OCI-LY7 (cell line): Measurements from ENCODE around the gene GNAO1. TPM values are rescaled to one million over a fixed set of nuclear protein-coding genes. Genes with fewer than 3 reads are reported as not detected.

Source experiments
- BruUV-seq: library from RNA; stranded (reverse); fragments of 400-500 nt; replicated peaks from 2 replicates; lab custom pipeline; 2021; lab: Mats Ljungman, UMichigan
- CTCF ChIA-PET: fragments of 300-600 bp; sonication (Branson Sonifier 250); formaldehyde crosslinking; loops from one replicate; lab custom pipeline; 2022; ENCODE audit warnings: antibody characterized with exemption; ENCODE audit not compliant: unreplicated experiment; lab: Charles Lee
- POLR2A ChIA-PET: fragments of 300-600 bp; sonication (Branson Sonifier 250); formaldehyde crosslinking; loops from one replicate; lab custom pipeline; 2022; ENCODE audit warnings: antibody characterized with exemption; lab: Charles Lee
- DNase-seq: peaks from one replicate; pipeline ENCODE4 v3.0.0-alpha.2; 2015; ENCODE audit warnings: low spot score
- H2AFZ ChIP-seq: fragments of 200-600 bp; sonication (generic), shearing (Covaris generic); 2 replicates; pipeline ENCODE4 v1.6.1; 2014; ENCODE audit warnings: mild to moderate bottlenecking, antibody characterized with exemption, low read length, moderate library complexity
- H3K27ac ChIP-seq: fragments of 200-600 bp; sonication (generic); 2 replicates; pipeline ENCODE4 v1.5.1; 2014; ENCODE audit warnings: mixed run types, low read depth, mild to moderate bottlenecking, moderate library complexity, low read length, inconsistent platforms; ENCODE audit not compliant: poor library complexity, severe bottlenecking
- H3K36me3 ChIP-seq: fragments of 200-600 bp; sonication (generic); 2 replicates; pipeline ENCODE4 v1.6.1; 2014; ENCODE audit warnings: mild to moderate bottlenecking, antibody characterized with exemption, low read length, moderate library complexity, mixed read lengths; ENCODE audit not compliant: insufficient read depth
- H3K4me1 ChIP-seq: fragments of 200-600 bp; sonication (generic); 2 replicates; pipeline ENCODE4 v1.5.1; 2014; ENCODE audit warnings: mild to moderate bottlenecking, low read length; ENCODE audit not compliant: insufficient read depth, poor library complexity, severe bottlenecking
- H3K4me2 ChIP-seq: fragments of 200-600 bp; sonication (generic); 2 replicates; pipeline ENCODE4 v1.6.1; 2014; ENCODE audit warnings: mild to moderate bottlenecking, low read length
- H3K4me3 ChIP-seq: fragments of 200-600 bp; sonication (generic); 2 replicates; pipeline ENCODE4 v1.5.1; 2014; ENCODE audit warnings: mild to moderate bottlenecking, low read depth, low read length; ENCODE audit not compliant: poor library complexity, severe bottlenecking
- H3K79me2 ChIP-seq: fragments of 200-600 bp; sonication (generic); 2 replicates; pipeline ENCODE4 v1.6.1; 2016; ENCODE audit warnings: low read depth, mild to moderate bottlenecking, low read length, moderate library complexity, mixed read lengths; ENCODE audit not compliant: insufficient read depth
- H3K9me2 ChIP-seq: fragments of 200-600 bp; sonication (generic); 2 replicates; pipeline ENCODE4 v1.6.1; 2016; ENCODE audit warnings: mild to moderate bottlenecking, low read length, mixed read lengths; ENCODE audit not compliant: insufficient read depth
- H3K9me3 ChIP-seq: fragments of 200-600 bp; sonication (generic); 2 replicates; pipeline ENCODE4 v1.6.1; 2014; ENCODE audit warnings: mild to moderate bottlenecking, mixed run types, low read length, mixed read lengths
- H4K20me1 ChIP-seq: fragments of 200-600 bp; sonication (generic); 2 replicates; pipeline ENCODE4 v1.6.1; 2014; ENCODE audit warnings: mild to moderate bottlenecking, antibody characterized with exemption, low read length, moderate library complexity, mixed read lengths; ENCODE audit not compliant: insufficient read depth
- CTCF ChIP-seq: fragments of 200-600 bp; sonication (generic); conservative IDR thresholded peaks from 2 replicates; pipeline ENCODE4 v1.5.1; 2014; ENCODE audit warnings: mild to moderate bottlenecking, antibody characterized with exemption, low read length, moderate library complexity, mixed read lengths
- EZH2phosphoT487 ChIP-seq: fragments of 200-600 bp; sonication (generic); IDR thresholded peaks from 2 replicates; pipeline ENCODE4 v1.6.1; 2018; ENCODE audit warnings: low read depth, borderline replicate concordance, mild to moderate bottlenecking, mixed run types, antibody characterized with exemption, low read length, moderate library complexity, mixed read lengths
- intact Hi-C: fragments of 100-400 bp; cut with micrococcal nuclease; formaldehyde crosslinking; loops from one replicate; pipeline ENCODE4 v1.10.0; 2022; ENCODE audit not compliant: unreplicated experiment
- total RNA-seq, 2 experiments: library from RNA; depleted of rRNA in 1 of 2; stranded (reverse); fragments of >200 nt in 1 of 2; shearing (Covaris generic) in 1 of 2; gene quantifications; 2 replicates each; pipeline ENCODE4 v1.2.3, GENCODE V29; 2014 to 2022

The GNAO1 gene
- total RNA-seq, 2 experiments from 2014 or later, result not detected

- no peak overlapping the region for H3K4me3 ChIP-seq
- H3K4me1 ChIP-seq, result no peaks in the 10 kb centered on the region
- H3K9me2 ChIP-seq, result no peaks in the 10 kb centered on the region
- no TSS peak for BruUV-seq
- ChIA-PET POLR2A (no interaction called here), CTCF (no interaction called here)
- no peak overlapping the region for H3K4me2 ChIP-seq
- TF ChIP-seq CTCF, result no peak
- no peak for TF ChIP-seq EZH2phosphoT487
- intact Hi-C loops, result no loop called here
- H4K20me1 ChIP-seq, result no peaks in the 10 kb centered on the region
- no peaks in the 10 kb centered on the region for H3K36me3 ChIP-seq
- H2AFZ ChIP-seq, result no peak overlapping the region
- DNase-seq, result no peak
- H3K9me3 ChIP-seq, result no peaks in the 10 kb centered on the region
- no peak overlapping the region for H3K27ac ChIP-seq
- H3K79me2 ChIP-seq, result no peaks in the 10 kb centered on the region
Measured at GRCh38 chr16:56234737-56235136, 43.4 kb downstream of the GNAO1 start.

GRCh38 chr16:56237451-56237930 lies 46.2 kb downstream of the GNAO1 start:
- ChIA-PET POLR2A (no interaction called here), CTCF (no interaction called here)
- TF ChIP-seq CTCF (no peak), EZH2phosphoT487 (no peak)
- Histone ChIP-seq H3K4me2 (no peak overlapping the region), H3K9me2 (no peaks in the 10 kb centered on the region), H2AFZ (no peak overlapping the region), H3K27ac (no peak overlapping the region), H3K36me3 (no peaks in the 10 kb centered on the region), H3K9me3 (no peaks in the 10 kb centered on the region), H3K79me2 (no peaks in the 10 kb centered on the region), H3K4me3 (no peak overlapping the region), H4K20me1 (no peaks in the 10 kb centered on the region), H3K4me1 (no peaks in the 10 kb centered on the region)
- intact Hi-C loops, result no loop called here
- BruUV-seq, result no TSS peak
- DNase-seq, result no peak

- H3K4me3 ChIP-seq, result no peak overlapping the region
- CTCF ChIA-PET, result no interaction called here
- POLR2A ChIA-PET, result no interaction called here
Measured at GRCh38 chr16:56238188-56238587, 46.9 kb downstream of the GNAO1 start.

More at GRCh38 chr16:56238188-56238587, 46.9 kb downstream of the GNAO1 start:
- intact Hi-C loops, result no loop called here
- TF ChIP-seq CTCF (no peak), EZH2phosphoT487 (no peak)
- Histone ChIP-seq H2AFZ (no peak overlapping the region), H3K27ac (no peak overlapping the region), H3K9me3 (no peaks in the 10 kb centered on the region), H3K4me1 (no peaks in the 10 kb centered on the region), H3K36me3 (no peaks in the 10 kb centered on the region), H3K4me2 (no peak overlapping the region), H4K20me1 (no peaks in the 10 kb centered on the region), H3K79me2 (no peaks in the 10 kb centered on the region), H3K9me2 (no peaks in the 10 kb centered on the region)
- no peak for DNase-seq
- BruUV-seq, result no TSS peak
